Spleen (tissue), 7 donors: Measurements from ENCODE around the gene OR8G5.

Experiments used
- CTCF ChIP-seq, 11 experiments: fragments of 200-600 bp in 7 of 11; fragments of 450-650 bp in 4 of 11; sonication (generic) in 4 of 11; IDR thresholded peaks in 8 of 11; conservative IDR thresholded peaks in 3 of 11; 1 replicate in 7 of 11; 2 replicates in 4 of 11; pipeline versions ENCODE4 v1.4.0 to v1.8.0; 2016 to 2021; ENCODE audit warnings: antibody characterized with exemption in 11 of 11, inconsistent platforms in 4 of 11, mild to moderate bottlenecking in 1 of 11
- POLR2A ChIP-seq, 3 donors: fragments of 450-650 bp; IDR thresholded peaks; one replicate each; pipeline ENCODE4 v1.5.1; 2017; ENCODE audit warnings: antibody characterized with exemption in 3 of 3, mild to moderate bottlenecking in 1 of 3
- POLR2AphosphoS5 ChIP-seq, 3 donors: sonication (generic); formaldehyde crosslinking; IDR thresholded peaks; one replicate each; pipeline ENCODE4 v1.5.1; 2017; ENCODE audit warnings: antibody characterized with exemption in 3 of 3
- donor health status: DM: no; HTN: no; CAD: no; lungs with moderate emphysema.
- donor health status: DM: no; HTN: no; CAD: no.
- donor health status: DM: no; HTN: no; CAD: no.

- TF ChIP-seq CTCF (IDR thresholded peaks at IDR 0.05 in 8 of 11, conservative IDR thresholded peaks at IDR 0.05 in 3 of 11) = no peak
- no peak for TF ChIP-seq POLR2A (IDR thresholded peaks at IDR 0.05)
- TF ChIP-seq POLR2AphosphoS5 (IDR thresholded peaks at IDR 0.05) = no peak
Measured at GRCh38 chr11:124238512-124238911, 17.7 kb upstream of the OR8G5 start.
